ENCODE measurements around the gene ALDH1A2. TPM values are rescaled to one million over a fixed set of nuclear protein-coding genes. Genes with fewer than 3 reads are reported as not detected.
A peak's percentile ranks its signal among the peaks of the same experiment; 100 is the strongest.

The ALDH1A2 gene
- total RNA-seq, 2 donors from 2014 or later: 38.7 to 47.8 TPM

GRCh38 chr15:58066042-58066867 lies 744 bp upstream of the ALDH1A2 start:
- peak overlapping the region; percentile 57 to 83 for H3K27ac ChIP-seq
- peaks cover 7 to 12% of the 10 kb centered on the region in 2 donors for H3K27me3 ChIP-seq
- no peaks in the 10 kb centered on the region for H3K9me3 ChIP-seq
- H3K36me3 ChIP-seq: no peaks in the 10 kb centered on the region
- H3K4me1 ChIP-seq: peaks cover 0 to 19% of the 10 kb centered on the region in 2 donors
- H3K4me3 ChIP-seq: peak overlapping the region; percentile 42 to 65
- peak; percentile 67 for DNase-seq (ENCODE audit: low spot score)
- TF ChIP-seq CTCF (IDR thresholded peaks at IDR 0.05): peak; percentile 87 to 94

GRCh38 chr15:58064980-58065444 lies 499 bp downstream of the ALDH1A2 start:
- no peaks in the 10 kb centered on the region for H3K9me3 ChIP-seq
- peak overlapping the region; percentile 57 to 83 for H3K27ac ChIP-seq
- H3K4me1 ChIP-seq: peaks cover 0 to 19% of the 10 kb centered on the region in 2 donors
- H3K27me3 ChIP-seq: peaks cover 7 to 12% of the 10 kb centered on the region in 2 donors
- no peak for TF ChIP-seq CTCF (IDR thresholded peaks at IDR 0.05)
- H3K36me3 ChIP-seq: no peaks in the 10 kb centered on the region
- DNase-seq (ENCODE audit: low spot score): no peak
- peak overlapping the region; percentile 42 to 65 for H3K4me3 ChIP-seq

GRCh38 chr15:58064082-58064979 lies 1.2 kb downstream of the ALDH1A2 start:
- H3K27ac ChIP-seq: peak overlapping the region; percentile 57 to 83

GRCh38 chr15:58063614-58064013 lies 1.9 kb downstream of the ALDH1A2 start:
- Histone ChIP-seq H3K4me1 (peaks cover 0 to 19% of the 10 kb centered on the region in 2 donors), H3K27ac (peak overlapping the region; percentile 37 to 83), H3K36me3 (no peaks in the 10 kb centered on the region), H3K9me3 (no peaks in the 10 kb centered on the region), H3K4me3 (peak overlapping the region in 1 of 2 donors; percentile 65), H3K27me3 (peaks cover 7 to 12% of the 10 kb centered on the region in 2 donors)
- TF ChIP-seq CTCF (IDR thresholded peaks at IDR 0.05): no peak
- no peak for DNase-seq (ENCODE audit: low spot score)

More at GRCh38 chr15:58064082-58064979, 1.2 kb downstream of the ALDH1A2 start:
- H3K27me3 ChIP-seq: peaks cover 7 to 12% of the 10 kb centered on the region in 2 donors
- peak overlapping the region; percentile 42 to 65 for H3K4me3 ChIP-seq
- H3K36me3 ChIP-seq: no peaks in the 10 kb centered on the region
- TF ChIP-seq CTCF (IDR thresholded peaks at IDR 0.05): no peak
- H3K4me1 ChIP-seq: peaks cover 0 to 19% of the 10 kb centered on the region in 2 donors
- no peak for DNase-seq (ENCODE audit: low spot score)
- H3K9me3 ChIP-seq: no peaks in the 10 kb centered on the region

GRCh38 chr15:58062983-58063382 lies 2.5 kb downstream of the ALDH1A2 start:
- no peaks in the 10 kb centered on the region for H3K36me3 ChIP-seq
- TF ChIP-seq CTCF (IDR thresholded peaks at IDR 0.05): no peak
- peak overlapping the region; percentile 1 to 37 for H3K27ac ChIP-seq
- H3K9me3 ChIP-seq: no peaks in the 10 kb centered on the region
- H3K4me3 ChIP-seq: peak overlapping the region in 1 of 2 donors; percentile 3
- H3K4me1 ChIP-seq: peaks cover 0 to 19% of the 10 kb centered on the region in 2 donors
- H3K27me3 ChIP-seq: peaks cover 7 to 12% of the 10 kb centered on the region in 2 donors
- DNase-seq (ENCODE audit: low spot score): no peak
